Measurements from ENCODE around the gene BCL11A. TPM values are rescaled to one million over a fixed set of nuclear protein-coding genes. Genes with fewer than 3 reads are reported as not detected.

Gene BCL11A
- total RNA-seq, 2 experiments from 2014 or later: 0.40 to 0.64 TPM

- POLR2A ChIA-PET: no interaction called here
- ATAC-seq (ENCODE audit: low read depth) (no peak), DNase-seq (no peak)
- no peak overlapping the region for H3K4me3 Mint-ChIP-seq
- H3K36me3 Mint-ChIP-seq: no peaks in the 10 kb centered on the region
- no peak overlapping the region for H3K27ac Mint-ChIP-seq
- H3K4me1 Mint-ChIP-seq: peaks cover 8% of the 10 kb centered on the region
- peaks cover 46% of the 10 kb centered on the region for H3K27me3 Mint-ChIP-seq
- no peaks in the 10 kb centered on the region for H3K9me3 Mint-ChIP-seq
These were observed 31.0 kb downstream of the BCL11A start for GRCh38 chr2:60522462-60522861.

- DNase-seq (no peak), ATAC-seq (ENCODE audit: low read depth) (no peak)
- POLR2A ChIA-PET: no interaction called here
- Mint-ChIP-seq H3K27ac (no peak overlapping the region), H3K4me3 (no peak overlapping the region), H3K4me1 (peaks cover 10% of the 10 kb centered on the region), H3K27me3 (peaks cover 41% of the 10 kb centered on the region), H3K9me3 (no peaks in the 10 kb centered on the region), H3K36me3 (no peaks in the 10 kb centered on the region)
These were observed 31.8 kb downstream of the BCL11A start for GRCh38 chr2:60521626-60522025.

- DNase-seq (no peak), ATAC-seq (ENCODE audit: low read depth) (no peak)
- H3K4me1 Mint-ChIP-seq: peaks cover 11% of the 10 kb centered on the region
- H3K9me3 Mint-ChIP-seq: no peaks in the 10 kb centered on the region
- peaks cover 42% of the 10 kb centered on the region for H3K27me3 Mint-ChIP-seq
- no peaks in the 10 kb centered on the region for H3K36me3 Mint-ChIP-seq
- H3K27ac Mint-ChIP-seq: no peak overlapping the region
- no peak overlapping the region for H3K4me3 Mint-ChIP-seq
- POLR2A ChIA-PET: interaction anchor here (0.6 kb wide), 2 partner anchors 337 to 353 kb away, joined by 3 to 4 read pairs; no protein-coding TSS in a partner anchor
These were observed 32.4 kb downstream of the BCL11A start for GRCh38 chr2:60520917-60521539.

- POLR2A ChIA-PET: interaction anchor here (0.6 kb wide), 1 partner anchor 353 kb away, joined by 4 read pairs; no protein-coding TSS in a partner anchor
- H3K36me3 Mint-ChIP-seq: no peaks in the 10 kb centered on the region
- H3K4me1 Mint-ChIP-seq: peaks cover 7% of the 10 kb centered on the region
- ATAC-seq (ENCODE audit: low read depth): no peak
- DNase-seq: no peak
- H3K27ac Mint-ChIP-seq: no peak overlapping the region
- H3K4me3 Mint-ChIP-seq: no peak overlapping the region
- H3K27me3 Mint-ChIP-seq: peaks cover 36% of the 10 kb centered on the region
- no peaks in the 10 kb centered on the region for H3K9me3 Mint-ChIP-seq
These were observed 33.1 kb downstream of the BCL11A start for GRCh38 chr2:60520151-60520876.

- Mint-ChIP-seq H3K27ac (no peak overlapping the region), H3K4me3 (no peak overlapping the region), H3K27me3 (peaks cover 34% of the 10 kb centered on the region), H3K4me1 (peaks cover 7% of the 10 kb centered on the region), H3K9me3 (no peaks in the 10 kb centered on the region), H3K36me3 (no peaks in the 10 kb centered on the region)
- DNase-seq: no peak
- POLR2A ChIA-PET: no interaction called here
- ATAC-seq (ENCODE audit: low read depth): no peak
These were observed 34.1 kb downstream of the BCL11A start for GRCh38 chr2:60519231-60519863.

- POLR2A ChIA-PET: no interaction called here
- Mint-ChIP-seq H3K27me3 (peaks cover 33% of the 10 kb centered on the region), H3K4me3 (no peak overlapping the region), H3K4me1 (peaks cover 7% of the 10 kb centered on the region), H3K9me3 (no peaks in the 10 kb centered on the region), H3K27ac (no peak overlapping the region), H3K36me3 (no peaks in the 10 kb centered on the region)
- ATAC-seq (ENCODE audit: low read depth) (no peak), DNase-seq (no peak)
These were observed 34.9 kb downstream of the BCL11A start for GRCh38 chr2:60518567-60518966.

GRCh38 chr2:60517446-60517845 is 36.0 kb downstream of the BCL11A start:
- peaks cover 7% of the 10 kb centered on the region for H3K4me1 Mint-ChIP-seq
- no peak for DNase-seq

GRCh38 chr2:60516826-60517225 is 36.6 kb downstream of the BCL11A start:
- no peak for DNase-seq
- Mint-ChIP-seq H3K4me3 (no peak overlapping the region), H3K36me3 (no peaks in the 10 kb centered on the region), H3K27ac (no peak overlapping the region), H3K4me1 (peaks cover 7% of the 10 kb centered on the region), H3K9me3 (no peaks in the 10 kb centered on the region), H3K27me3 (peaks cover 25% of the 10 kb centered on the region)
- POLR2A ChIA-PET: no interaction called here
- ATAC-seq (ENCODE audit: low read depth): no peak

More at GRCh38 chr2:60517446-60517845, 36.0 kb downstream of the BCL11A start:
- Mint-ChIP-seq H3K27ac (no peak overlapping the region), H3K4me3 (no peak overlapping the region), H3K27me3 (peaks cover 28% of the 10 kb centered on the region), H3K36me3 (no peaks in the 10 kb centered on the region), H3K9me3 (no peaks in the 10 kb centered on the region)
- POLR2A ChIA-PET: no interaction called here
- ATAC-seq (ENCODE audit: low read depth): no peak

GRCh38 chr2:60516383-60516811 is 37.1 kb downstream of the BCL11A start:
- Mint-ChIP-seq H3K9me3 (no peaks in the 10 kb centered on the region), H3K36me3 (no peaks in the 10 kb centered on the region), H3K4me1 (peaks cover 7% of the 10 kb centered on the region), H3K27me3 (peaks cover 21% of the 10 kb centered on the region), H3K4me3 (no peak overlapping the region), H3K27ac (no peak overlapping the region)
- DNase-seq (no peak), ATAC-seq (ENCODE audit: low read depth) (no peak)
- POLR2A ChIA-PET: no interaction called here

GRCh38 chr2:60515721-60516226 is 37.7 kb downstream of the BCL11A start:
- H3K4me3 Mint-ChIP-seq: no peak overlapping the region
- no peak for ATAC-seq (ENCODE audit: low read depth)
- POLR2A ChIA-PET: no interaction called here
- no peaks in the 10 kb centered on the region for H3K36me3 Mint-ChIP-seq
- no peak overlapping the region for H3K27ac Mint-ChIP-seq
- peaks cover 23% of the 10 kb centered on the region for H3K27me3 Mint-ChIP-seq
- no peak for DNase-seq
- H3K4me1 Mint-ChIP-seq: peaks cover 7% of the 10 kb centered on the region
- H3K9me3 Mint-ChIP-seq: no peaks in the 10 kb centered on the region

GRCh38 chr2:60513996-60514395 is 39.5 kb downstream of the BCL11A start:
- Mint-ChIP-seq H3K36me3 (no peaks in the 10 kb centered on the region), H3K27me3 (peaks cover 30% of the 10 kb centered on the region), H3K9me3 (no peaks in the 10 kb centered on the region), H3K4me1 (peaks cover 7% of the 10 kb centered on the region), H3K4me3 (no peak overlapping the region), H3K27ac (no peak overlapping the region)
- POLR2A ChIA-PET: no interaction called here
- DNase-seq: no peak
- no peak for ATAC-seq (ENCODE audit: low read depth)

- no peak overlapping the region for H3K27ac Mint-ChIP-seq
- no peak for DNase-seq
- POLR2A ChIA-PET: no interaction called here
- peaks cover 30% of the 10 kb centered on the region for H3K27me3 Mint-ChIP-seq
- no peaks in the 10 kb centered on the region for H3K9me3 Mint-ChIP-seq
- ATAC-seq (ENCODE audit: low read depth): no peak
- H3K4me3 Mint-ChIP-seq: no peak overlapping the region
- H3K36me3 Mint-ChIP-seq: no peaks in the 10 kb centered on the region
- H3K4me1 Mint-ChIP-seq: peaks cover 7% of the 10 kb centered on the region
These were observed 40.3 kb downstream of the BCL11A start for GRCh38 chr2:60513191-60513590.

- Mint-ChIP-seq H3K27ac (no peak overlapping the region), H3K4me3 (no peak overlapping the region), H3K36me3 (no peaks in the 10 kb centered on the region), H3K9me3 (no peaks in the 10 kb centered on the region), H3K27me3 (peaks cover 33% of the 10 kb centered on the region), H3K4me1 (peaks cover 7% of the 10 kb centered on the region)
- DNase-seq (no peak), ATAC-seq (ENCODE audit: low read depth) (no peak)
- POLR2A ChIA-PET: no interaction called here
These were observed 40.8 kb downstream of the BCL11A start for GRCh38 chr2:60512641-60513040.
